CD4-positive, alpha-beta T cell treated with Interleukin-6 for 4 hours (primary cell): Measurements from ENCODE around the gene EPHA2.

Source experiments
- DNase-seq: peaks from one replicate; pipeline ENCODE4 v3.0.0-alpha.2; 2020; ENCODE audit warnings: mixed read lengths

Gene EPHA2

GRCh38 chr1:16133007-16133961 is 22.6 kb downstream of the EPHA2 start:
- DNase-seq = no peak

GRCh38 chr1:16132325-16132785 is 23.5 kb downstream of the EPHA2 start:
- DNase-seq = no peak

GRCh38 chr1:16131636-16132324 is 24.1 kb downstream of the EPHA2 start:
- DNase-seq = no peak

- DNase-seq = no peak
Observed at GRCh38 chr1:16130827-16131226, 25.0 kb downstream of the EPHA2 start.

- no peak for DNase-seq
Observed at GRCh38 chr1:16129921-16130543, 25.8 kb downstream of the EPHA2 start.

GRCh38 chr1:16129316-16129715 is 26.6 kb downstream of the EPHA2 start:
- DNase-seq = no peak

- no peak for DNase-seq
Observed at GRCh38 chr1:16128338-16128741, 27.5 kb downstream of the EPHA2 start.

- DNase-seq = no peak
Observed at GRCh38 chr1:16127676-16128337, 28.1 kb downstream of the EPHA2 start.

- DNase-seq = no peak
Observed at GRCh38 chr1:16126743-16127515, 28.9 kb downstream of the EPHA2 start.

- DNase-seq = no peak
Observed at GRCh38 chr1:16126160-16126559, 29.7 kb downstream of the EPHA2 start.

GRCh38 chr1:16125483-16125882 is 30.4 kb downstream of the EPHA2 start:
- no peak for DNase-seq

GRCh38 chr1:16125088-16125470 is 30.8 kb downstream of the EPHA2 start:
- no peak for DNase-seq

- DNase-seq = no peak
Observed at GRCh38 chr1:16124377-16125087, 31.3 kb downstream of the EPHA2 start.

- DNase-seq = peak; percentile 12
Observed at GRCh38 chr1:16122916-16123315, 33.0 kb downstream of the EPHA2 start.

- no peak for DNase-seq
Observed at GRCh38 chr1:16122350-16122881, 33.5 kb downstream of the EPHA2 start.

- DNase-seq = no peak
Observed at GRCh38 chr1:16120940-16121410, 34.9 kb downstream of the EPHA2 start.

GRCh38 chr1:16120407-16120806 is 35.5 kb downstream of the EPHA2 start:
- DNase-seq = no peak

- no peak for DNase-seq
Observed at GRCh38 chr1:16119926-16120325, 35.9 kb downstream of the EPHA2 start.

- DNase-seq = no peak
Observed at GRCh38 chr1:16119504-16119903, 36.4 kb downstream of the EPHA2 start.

- DNase-seq = no peak
Observed at GRCh38 chr1:16118706-16119105, 37.2 kb downstream of the EPHA2 start.

GRCh38 chr1:16117936-16118335 is 37.9 kb downstream of the EPHA2 start:
- no peak for DNase-seq
